ENCODE measurements around the gene PRR33.

- no peak for TF ChIP-seq CTCF (IDR thresholded peaks at IDR 0.05)
- no peak for TF ChIP-seq POLR2AphosphoS5 (IDR thresholded peaks at IDR 0.05)
- TF ChIP-seq POLR2A (IDR thresholded peaks at IDR 0.05) = no peak
Observed at GRCh38 chr11:1847926-1848639, 43.6 kb downstream of the PRR33 start.
